DOHH2 (cell line): ENCODE results near the gene ELAPOR2.

Experiments
- H3F3A ChIP-seq: fragments of 200-600 bp; sonication (generic), shearing (Covaris generic); 2 replicates; pipeline ENCODE4 v1.6.0; 2016; ENCODE audit warnings: antibody characterized with exemption, mild to moderate bottlenecking; ENCODE audit not compliant: control insufficient read depth, insufficient read depth
- H3K27ac ChIP-seq: fragments of 200-600 bp; sonication (generic); 2 replicates; pipeline ENCODE4 v1.5.1; 2014; ENCODE audit warnings: low read depth, mild to moderate bottlenecking, low read length, moderate library complexity
- H3K27me3 ChIP-seq: fragments of 200-600 bp; sonication (generic); 2 replicates; pipeline ENCODE4 v1.6.1; 2014; ENCODE audit warnings: mild to moderate bottlenecking, low read length, mixed read lengths; ENCODE audit not compliant: control insufficient read depth
- H3K36me3 ChIP-seq: fragments of 200-600 bp; sonication (generic); 2 replicates; pipeline ENCODE4 v1.6.1; 2014; ENCODE audit warnings: mild to moderate bottlenecking, low read length, moderate library complexity, mixed read lengths; ENCODE audit not compliant: control insufficient read depth
- H3K4me1 ChIP-seq: fragments of 200-600 bp; sonication (generic); 2 replicates; pipeline ENCODE4 v1.6.1; 2014; ENCODE audit warnings: mild to moderate bottlenecking, low read length, mixed read lengths; ENCODE audit not compliant: control insufficient read depth
- H3K4me2 ChIP-seq: fragments of 200-600 bp; sonication (generic); 2 replicates; pipeline ENCODE4 v1.6.0; 2014; ENCODE audit warnings: mild to moderate bottlenecking, low read length, moderate library complexity
- H3K4me3 ChIP-seq: fragments of 200-600 bp; sonication (generic); 2 replicates; pipeline ENCODE4 v1.5.1; 2014; ENCODE audit warnings: mild to moderate bottlenecking, low read length, mixed read lengths
- H3K79me2 ChIP-seq: fragments of 200-600 bp; sonication (generic); 2 replicates; pipeline ENCODE4 v1.6.1; 2014; ENCODE audit warnings: mild to moderate bottlenecking, low read length, mixed read lengths; ENCODE audit not compliant: control insufficient read depth
- H3K9me2 ChIP-seq: fragments of 200-600 bp; sonication (generic); replicated peaks from 2 replicates; pipeline ENCODE4 v1.6.1; 2014; ENCODE audit warnings: mild to moderate bottlenecking, low read length, mixed read lengths; ENCODE audit not compliant: control insufficient read depth
- H3K9me3 ChIP-seq: fragments of 200-600 bp; sonication (generic); 2 replicates; pipeline ENCODE4 v1.6.1; 2014; ENCODE audit warnings: antibody characterized with exemption, low read length, mixed read lengths; ENCODE audit not compliant: control insufficient read depth, insufficient read depth
- H4K20me1 ChIP-seq: fragments of 200-600 bp; sonication (generic); 2 replicates; pipeline ENCODE4 v1.6.0; 2014; ENCODE audit warnings: low read depth, mild to moderate bottlenecking, antibody characterized with exemption, low read length, moderate library complexity; ENCODE audit not compliant: control insufficient read depth, insufficient read depth
- CTCF ChIP-seq: fragments of 200-600 bp; sonication (generic); IDR thresholded peaks from one replicate; pipeline ENCODE4 v1.5.1; 2014; ENCODE audit warnings: antibody characterized with exemption, mild to moderate bottlenecking, low read depth, low read length; ENCODE audit not compliant: poor library complexity, severe bottlenecking
- EZH2phosphoT487 ChIP-seq: fragments of 200-600 bp; sonication (generic); IDR thresholded peaks from 2 replicates; pipeline ENCODE4 v1.6.1; 2017; ENCODE audit warnings: borderline replicate concordance, mild to moderate bottlenecking, antibody characterized with exemption, low read length, moderate library complexity, mixed read lengths

Gene ELAPOR2

GRCh38 chr7:87016606-87017005 lies 42.8 kb downstream of the ELAPOR2 start:
- Histone ChIP-seq H3K9me3 (no peaks in the 10 kb centered on the region), H3K4me2 (no peak overlapping the region), H3K4me3 (no peak overlapping the region), H3K27me3 (no peaks in the 10 kb centered on the region), H3F3A (peaks cover 5% of the 10 kb centered on the region; the same call in 1 of the 2 replicates), H3K79me2 (no peaks in the 10 kb centered on the region), H3K4me1 (no peaks in the 10 kb centered on the region), H3K36me3 (no peaks in the 10 kb centered on the region), H3K9me2 (no peaks in the 10 kb centered on the region), H4K20me1 (no peaks in the 10 kb centered on the region), H3K27ac (no peak overlapping the region)
- no peak for TF ChIP-seq EZH2phosphoT487

GRCh38 chr7:87013840-87014190 lies 45.6 kb downstream of the ELAPOR2 start:
- no peak for TF ChIP-seq EZH2phosphoT487
- TF ChIP-seq CTCF: no peak
- Histone ChIP-seq H3K9me2 (no peaks in the 10 kb centered on the region), H3K9me3 (no peaks in the 10 kb centered on the region), H3K27ac (no peak overlapping the region), H4K20me1 (no peaks in the 10 kb centered on the region), H3K4me3 (no peak overlapping the region), H3K79me2 (no peaks in the 10 kb centered on the region), H3K27me3 (no peaks in the 10 kb centered on the region), H3K36me3 (no peaks in the 10 kb centered on the region), H3K4me1 (no peaks in the 10 kb centered on the region), H3K4me2 (no peak overlapping the region), H3F3A (peaks cover 3% of the 10 kb centered on the region; the same call in 1 of the 2 replicates)

- H4K20me1 ChIP-seq: no peaks in the 10 kb centered on the region
- no peaks in the 10 kb centered on the region for H3K79me2 ChIP-seq
- H3K9me3 ChIP-seq: no peaks in the 10 kb centered on the region
- no peaks in the 10 kb centered on the region for H3K4me1 ChIP-seq
- no peak overlapping the region for H3K4me2 ChIP-seq
- H3K27ac ChIP-seq: no peak overlapping the region
- TF ChIP-seq EZH2phosphoT487 (no peak), CTCF (no peak)
- H3K4me3 ChIP-seq: no peak overlapping the region
- H3K36me3 ChIP-seq: no peaks in the 10 kb centered on the region
- H3F3A ChIP-seq: no peaks in the 10 kb centered on the region
- H3K9me2 ChIP-seq: no peaks in the 10 kb centered on the region
- H3K27me3 ChIP-seq: no peaks in the 10 kb centered on the region
Observed at GRCh38 chr7:87013136-87013839, 46.2 kb downstream of the ELAPOR2 start.
